Cortex of kidney (tissue), 1 donor: ENCODE measurements around the gene CCSER2.
"Not testable (repeated sequence)": the region's sequence is repeated elsewhere in the genome, so short reads cannot be mapped to it uniquely, and the experiment has no call there.

Experiments used
- DNase-seq: peaks from one replicate; lab custom pipeline; 2025; lab: John Stamatoyannopoulos, UW

The CCSER2 gene

GRCh38 chr10:84397735-84398144 is 69.4 kb downstream of the CCSER2 start:
- DNase-seq: no peak

DNA sequence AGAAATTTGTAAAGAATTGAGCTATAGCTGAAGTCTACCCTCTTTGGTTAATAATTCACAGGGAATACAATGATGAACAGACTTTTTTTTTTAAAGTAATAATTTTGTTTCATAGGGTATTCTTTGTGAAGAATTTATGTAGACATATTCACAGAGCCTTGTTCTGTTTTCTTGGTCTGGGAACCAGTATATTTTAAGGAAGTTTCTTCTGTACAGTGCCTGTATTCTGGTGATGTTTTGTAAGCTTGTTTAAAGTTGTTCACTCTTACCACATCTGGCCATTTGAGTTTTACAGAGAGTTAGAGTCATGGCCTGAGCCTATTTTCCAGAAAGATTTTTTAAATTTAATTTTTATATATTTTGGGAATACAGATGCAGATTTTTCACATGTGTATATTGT is 70.3 kb downstream of the CCSER2 start:
- no peak for DNase-seq

GRCh38 chr10:84401854-84402611 is 73.6 kb downstream of the CCSER2 start:
- DNase-seq: no peak

GRCh38 chr10:84404783-84405182 is 76.4 kb downstream of the CCSER2 start:
- no peak for DNase-seq

GRCh38 chr10:84405662-84406061 is 77.3 kb downstream of the CCSER2 start:
- no peak for DNase-seq

- no peak for DNase-seq
Observed at GRCh38 chr10:84406561-84406960, 78.2 kb downstream of the CCSER2 start.

DNA sequence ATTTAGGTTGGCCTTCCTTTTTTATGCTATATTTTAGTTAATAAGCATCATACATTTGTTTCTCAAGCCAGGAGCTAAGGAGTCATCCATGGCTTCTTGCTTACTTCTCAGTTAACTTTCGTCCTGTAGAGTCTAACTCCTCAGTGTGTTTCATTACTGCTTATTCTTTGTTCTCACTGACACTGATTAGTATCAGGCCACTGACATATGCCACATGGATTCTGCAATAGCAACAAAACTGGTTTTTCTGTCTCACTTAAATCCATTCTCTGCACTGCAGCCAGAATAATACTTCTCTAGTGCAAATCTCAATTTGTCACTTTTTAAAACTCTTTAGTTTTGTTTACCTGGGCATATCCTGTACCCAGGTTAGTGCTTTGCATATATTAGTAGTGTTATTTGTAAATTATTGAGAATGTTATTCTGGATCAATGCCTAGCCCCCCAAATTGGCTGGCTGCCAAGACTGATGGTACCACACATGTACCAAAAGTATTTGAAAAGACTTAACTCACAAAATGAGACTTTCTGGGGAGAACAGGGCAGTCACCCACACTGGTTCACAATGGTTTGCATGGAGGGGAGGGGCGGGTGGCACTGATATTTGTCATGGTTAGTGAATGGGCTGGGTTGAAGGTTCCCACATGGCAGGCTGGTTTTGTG is 79.1 kb downstream of the CCSER2 start:
- DNase-seq: no peak

GRCh38 chr10:84412482-84412881 is 84.1 kb downstream of the CCSER2 start:
- DNase-seq: no peak

DNA sequence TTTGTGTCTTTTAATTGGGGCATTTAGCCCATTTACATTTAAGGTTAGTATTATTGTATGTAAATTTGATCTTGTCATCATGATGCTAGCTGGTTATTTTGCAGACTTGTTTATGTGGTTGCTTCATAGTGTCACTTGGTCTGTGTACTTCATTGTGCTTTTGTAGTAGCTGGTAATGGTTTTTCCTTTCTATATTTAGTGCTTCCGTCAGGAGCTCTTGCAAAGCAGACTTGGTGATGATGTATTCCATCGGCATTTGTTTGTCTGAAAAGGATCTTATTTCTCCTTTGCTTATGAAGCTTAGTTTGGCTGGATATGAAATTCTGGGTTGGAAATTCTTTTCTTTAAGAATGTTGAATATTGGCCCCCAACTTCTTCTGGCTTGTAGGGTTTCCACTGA is 85.7 kb downstream of the CCSER2 start:
- not testable (repeated sequence) for DNase-seq

- no peak for DNase-seq
Observed at GRCh38 chr10:84415539-84416244, 87.3 kb downstream of the CCSER2 start.

GRCh38 chr10:84416245-84416555 is 87.8 kb downstream of the CCSER2 start:
- DNase-seq: no peak

DNA sequence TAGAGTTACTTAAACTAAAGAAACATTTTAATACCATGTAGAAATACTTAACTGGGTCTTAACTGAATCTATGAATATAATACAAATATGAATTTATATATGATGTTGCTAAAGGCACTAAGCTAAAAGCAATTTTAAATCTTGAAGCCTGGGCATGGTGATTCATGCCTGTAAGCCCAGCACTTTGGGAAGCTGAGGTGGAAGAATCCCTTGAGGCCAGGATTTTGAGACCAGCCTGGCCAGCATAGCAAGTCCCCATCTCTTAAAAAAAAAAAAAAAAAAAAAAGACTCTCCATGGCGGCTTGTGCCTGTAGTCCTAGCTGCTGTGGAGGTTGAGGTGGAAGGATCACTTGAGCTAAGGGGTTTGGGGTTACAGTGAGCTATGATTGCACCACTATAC is 95.3 kb downstream of the CCSER2 start:
- no peak for DNase-seq

DNA sequence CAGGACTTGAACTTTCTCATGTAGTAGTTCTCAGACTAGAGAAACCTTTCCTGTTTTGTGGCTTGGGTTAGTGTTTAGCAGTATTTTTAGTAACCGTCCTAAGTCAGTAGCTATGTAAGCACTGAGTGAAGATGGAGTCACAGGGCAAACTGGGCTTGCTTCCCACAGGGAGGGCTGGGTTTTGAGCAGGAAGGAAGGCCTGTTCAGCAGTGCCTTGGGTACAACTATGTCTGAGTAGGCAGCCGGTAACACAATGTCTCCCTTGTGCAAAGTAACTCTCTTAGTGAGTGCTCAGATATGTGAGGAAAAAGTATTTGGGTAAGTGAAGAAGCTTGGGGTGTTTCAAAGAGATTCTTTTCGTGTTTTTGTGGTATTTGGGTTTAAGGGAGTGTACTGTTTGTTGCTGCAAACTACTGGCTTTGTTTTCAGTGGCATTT is 96.4 kb downstream of the CCSER2 start:
- DNase-seq: no peak

DNA sequence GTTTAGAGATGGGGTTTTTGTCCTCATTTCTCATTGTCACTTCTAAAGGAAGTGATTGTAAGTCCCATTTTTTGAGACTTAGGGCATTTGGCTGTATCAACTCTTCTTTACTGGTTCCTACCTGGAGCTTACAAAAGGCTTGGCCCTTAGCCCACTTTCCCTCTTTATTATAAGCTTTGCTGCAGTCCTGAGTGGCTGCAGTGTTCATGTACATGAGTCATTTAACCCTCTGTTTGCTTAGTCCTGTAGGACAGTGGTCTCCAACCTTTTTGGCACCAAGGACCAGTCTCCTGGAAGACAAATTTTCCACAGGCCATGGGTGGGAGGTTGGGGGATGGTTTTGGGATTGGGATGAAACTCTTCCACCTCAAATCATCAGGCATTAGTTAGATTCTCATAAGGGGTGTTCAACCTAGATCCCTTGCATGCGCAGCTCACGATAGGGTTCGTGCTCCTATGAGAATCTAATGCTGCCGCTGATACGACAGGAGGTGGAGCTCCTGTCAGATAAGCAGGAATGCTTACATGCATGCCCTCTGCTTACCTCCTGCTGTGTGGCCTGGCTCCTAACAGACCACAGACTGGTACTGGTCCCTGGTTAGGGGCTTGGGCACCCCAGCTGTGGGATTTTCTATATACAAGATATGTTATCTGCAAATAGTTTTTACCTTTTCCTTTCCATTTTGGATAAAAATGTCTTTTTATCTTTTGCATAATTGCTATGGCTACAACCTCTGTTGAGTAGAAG is 99.7 kb downstream of the CCSER2 start:
- no peak for DNase-seq

GRCh38 chr10:84428711-84429110 is 100.3 kb downstream of the CCSER2 start:
- no peak for DNase-seq

DNA sequence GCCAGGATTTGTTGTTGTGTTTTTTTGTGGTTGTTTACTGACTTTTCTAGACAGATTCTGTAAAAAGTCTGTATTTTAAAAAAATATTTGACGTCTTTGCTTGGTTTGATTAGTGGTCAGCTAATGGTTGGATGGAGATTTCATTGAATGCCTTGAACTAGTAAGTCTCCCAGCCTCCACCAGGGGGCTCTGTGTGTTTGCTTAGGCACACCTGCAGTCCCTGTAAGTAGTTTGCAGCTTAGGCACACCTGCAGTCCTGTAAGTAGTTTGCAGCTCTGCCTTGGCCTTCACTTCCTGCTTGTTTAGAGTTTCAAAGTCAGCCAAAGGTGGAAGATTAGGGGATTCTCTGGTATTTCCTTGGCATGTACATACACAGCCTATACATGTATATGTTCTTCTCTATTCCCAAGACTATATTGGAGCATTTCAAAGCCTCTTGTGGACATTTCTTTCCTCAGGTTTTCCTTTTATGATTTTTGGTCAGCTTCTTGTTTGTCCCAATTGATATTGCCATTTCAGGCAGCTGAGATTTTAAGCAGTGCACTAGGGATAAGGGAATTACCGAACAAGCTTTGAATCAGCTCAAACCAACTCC is 101.6 kb downstream of the CCSER2 start:
- DNase-seq: no peak

DNA sequence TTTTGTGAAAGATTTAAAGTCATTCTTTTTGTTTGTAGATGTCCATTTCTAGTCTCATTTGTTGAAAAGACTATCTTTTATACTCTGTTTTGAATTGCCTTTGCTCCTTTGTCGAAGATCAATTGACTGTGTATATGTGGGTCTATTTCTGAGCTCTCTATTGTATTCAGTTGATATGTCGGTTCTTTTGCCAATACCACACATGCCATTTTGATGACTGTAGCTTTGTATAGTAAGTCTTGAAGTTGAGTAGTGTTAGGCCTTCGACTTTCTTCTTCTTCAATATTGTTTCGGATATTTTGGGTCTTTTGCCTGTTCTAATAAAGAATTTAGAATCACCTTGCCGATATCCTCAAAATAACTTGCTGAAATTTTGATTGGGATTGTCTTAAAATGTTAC is 104.5 kb downstream of the CCSER2 start:
- no peak for DNase-seq

DNA sequence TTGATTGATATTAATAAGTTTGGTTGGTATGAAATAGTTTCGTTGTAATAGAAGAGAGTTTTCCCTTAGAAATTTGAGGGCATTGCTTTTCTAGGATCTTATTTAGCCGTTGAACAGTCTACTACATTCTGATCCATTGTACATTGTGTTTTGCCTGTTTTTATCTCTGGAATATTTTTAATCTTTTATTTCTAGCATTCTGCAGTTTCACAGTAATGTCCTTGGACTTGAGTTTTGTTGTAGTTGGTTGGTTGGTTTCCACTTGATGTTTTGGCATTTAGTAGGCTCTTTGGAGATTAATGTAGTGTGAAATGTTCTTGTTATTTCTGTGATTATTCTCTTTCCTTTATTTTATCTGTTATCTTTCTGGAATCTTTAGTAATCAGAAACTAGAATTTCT is 112.4 kb downstream of the CCSER2 start:
- no peak for DNase-seq

GRCh38 chr10:84447701-84448400 is 119.5 kb downstream of the CCSER2 start:
- DNase-seq: no peak

DNA sequence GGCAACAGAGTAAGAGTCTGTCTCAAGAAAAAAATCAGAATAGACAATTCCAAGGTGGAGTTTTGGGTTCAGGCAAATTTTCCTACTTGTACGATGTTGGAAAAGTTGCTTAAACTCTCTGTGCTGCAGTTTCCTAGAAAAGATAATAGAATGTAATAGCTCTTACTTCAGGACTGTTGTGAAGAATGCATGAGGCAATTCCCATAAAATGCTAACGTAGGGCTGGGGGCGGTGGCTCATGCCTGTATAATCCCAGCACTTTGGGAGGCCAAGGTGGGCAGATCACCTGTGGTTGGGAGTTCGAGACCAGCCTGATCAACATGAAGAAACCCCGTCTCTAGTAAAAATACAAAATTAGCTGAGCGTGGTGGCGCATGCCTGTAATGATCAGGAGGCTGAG is 121.0 kb downstream of the CCSER2 start:
- DNase-seq: not testable (repeated sequence)

DNA sequence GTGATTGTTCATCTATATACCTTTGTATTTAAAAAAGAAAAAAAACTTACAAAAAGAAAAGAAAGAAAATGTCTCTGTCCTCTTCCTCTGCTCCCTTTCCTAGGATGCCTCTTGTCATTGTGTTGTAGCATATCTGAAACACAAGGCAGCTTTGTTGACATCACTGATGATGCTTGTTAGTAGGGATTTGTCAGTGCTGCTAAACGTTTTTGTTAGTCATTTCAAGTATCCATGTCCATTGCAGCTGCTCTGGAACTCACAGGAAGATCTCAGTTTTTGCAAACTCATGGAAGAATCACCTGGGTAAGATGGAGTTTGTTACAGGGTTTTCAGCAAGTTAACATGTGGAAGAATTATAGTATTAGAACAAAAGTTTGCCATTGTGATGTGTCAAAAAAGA is 123.6 kb downstream of the CCSER2 start:
- DNase-seq: no peak
